Measurements from ENCODE around the gene PIP4K2A.

PIP4K2A gene

GRCh38 chr10:22712211-22712955, 2.0 kb downstream of the PIP4K2A start:
- Histone ChIP-seq H3K27me3 (replicated peaks; ENCODE audit: control insufficient read depth, insufficient read depth, low read length) (no peaks in the 10 kb centered on the region), H3K36me3 (ENCODE audit: control insufficient read depth, insufficient read depth, low read length) (no peaks in the 10 kb centered on the region; the same call in 1 of the 2 replicates), H3K4me3 (replicated peaks; ENCODE audit: low read depth, low read length) (peak overlapping the region; percentile 96)
- no peak for DNase-seq (ENCODE audit: extremely low read depth, insufficient read length)
- TF ChIP-seq, protein P1, sequence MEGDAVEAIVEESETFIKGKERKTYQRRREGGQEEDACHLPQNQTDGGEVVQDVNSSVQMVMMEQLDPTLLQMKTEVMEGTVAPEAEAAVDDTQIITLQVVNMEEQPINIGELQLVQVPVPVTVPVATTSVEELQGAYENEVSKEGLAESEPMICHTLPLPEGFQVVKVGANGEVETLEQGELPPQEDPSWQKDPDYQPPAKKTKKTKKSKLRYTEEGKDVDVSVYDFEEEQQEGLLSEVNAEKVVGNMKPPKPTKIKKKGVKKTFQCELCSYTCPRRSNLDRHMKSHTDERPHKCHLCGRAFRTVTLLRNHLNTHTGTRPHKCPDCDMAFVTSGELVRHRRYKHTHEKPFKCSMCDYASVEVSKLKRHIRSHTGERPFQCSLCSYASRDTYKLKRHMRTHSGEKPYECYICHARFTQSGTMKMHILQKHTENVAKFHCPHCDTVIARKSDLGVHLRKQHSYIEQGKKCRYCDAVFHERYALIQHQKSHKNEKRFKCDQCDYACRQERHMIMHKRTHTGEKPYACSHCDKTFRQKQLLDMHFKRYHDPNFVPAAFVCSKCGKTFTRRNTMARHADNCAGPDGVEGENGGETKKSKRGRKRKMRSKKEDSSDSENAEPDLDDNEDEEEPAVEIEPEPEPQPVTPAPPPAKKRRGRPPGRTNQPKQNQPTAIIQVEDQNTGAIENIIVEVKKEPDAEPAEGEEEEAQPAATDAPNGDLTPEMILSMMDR (IDR thresholded peaks at IDR 0.05; ENCODE audit: insufficient read depth, low read length, poor library complexity, severe bottlenecking) = no peak

GRCh38 chr10:22711373-22711772, 3.0 kb downstream of the PIP4K2A start:
- TF ChIP-seq, protein P1 (IDR thresholded peaks at IDR 0.05; ENCODE audit: insufficient read depth, low read length, poor library complexity, severe bottlenecking) = no peak
- H3K27me3 ChIP-seq (replicated peaks; ENCODE audit: control insufficient read depth, insufficient read depth, low read length) = no peaks in the 10 kb centered on the region
- H3K36me3 ChIP-seq (ENCODE audit: control insufficient read depth, insufficient read depth, low read length) = no peaks in the 10 kb centered on the region; the same call in 1 of the 2 replicates
- peak overlapping the region; percentile 96 for H3K4me3 ChIP-seq (replicated peaks; ENCODE audit: low read depth, low read length)
- DNase-seq (ENCODE audit: extremely low read depth, insufficient read length) = no peak

DNA sequence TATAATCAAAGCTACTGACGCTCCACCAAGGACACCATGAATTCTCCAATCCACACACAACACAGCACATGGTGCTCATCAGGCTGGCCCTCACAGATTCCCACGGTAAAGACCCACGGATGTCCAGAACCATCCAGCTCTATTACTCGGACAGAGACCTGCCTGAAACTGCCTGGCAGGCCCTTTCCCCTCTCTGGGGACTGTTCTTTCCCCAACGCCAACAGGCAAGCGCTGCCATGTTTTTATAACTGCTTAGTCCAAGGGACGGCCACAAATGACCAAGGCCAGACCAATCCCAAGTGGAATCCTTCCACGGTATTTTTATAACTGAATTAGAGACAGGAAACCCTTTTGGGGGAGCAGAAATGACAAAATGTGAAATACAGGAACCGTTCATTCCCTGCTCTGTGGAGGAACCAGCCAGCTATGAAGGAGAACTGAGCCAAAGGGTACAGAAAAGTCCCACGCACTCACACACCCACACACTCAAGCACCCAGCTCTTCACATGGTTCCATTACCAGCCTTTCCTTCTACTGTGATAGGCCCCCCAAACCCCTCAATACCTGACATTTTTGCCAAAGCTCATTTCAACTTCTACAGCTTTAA, 4.1 kb downstream of the PIP4K2A start:
- TF ChIP-seq, protein P1 (IDR thresholded peaks at IDR 0.05; ENCODE audit: insufficient read depth, low read length, poor library complexity, severe bottlenecking) = no peak
- no peaks in the 10 kb centered on the region; the same call in 1 of the 2 replicates for H3K36me3 ChIP-seq (ENCODE audit: control insufficient read depth, insufficient read depth, low read length)
- peak overlapping the region; percentile 96 for H3K4me3 ChIP-seq (replicated peaks; ENCODE audit: low read depth, low read length)
- H3K27me3 ChIP-seq (replicated peaks; ENCODE audit: control insufficient read depth, insufficient read depth, low read length) = no peaks in the 10 kb centered on the region
- no peak for DNase-seq (ENCODE audit: extremely low read depth, insufficient read length)

- Histone ChIP-seq H3K36me3 (ENCODE audit: control insufficient read depth, insufficient read depth, low read length) (no peaks in the 10 kb centered on the region; the same call in 1 of the 2 replicates), H3K27me3 (replicated peaks; ENCODE audit: control insufficient read depth, insufficient read depth, low read length) (no peaks in the 10 kb centered on the region), H3K4me3 (replicated peaks; ENCODE audit: low read depth, low read length) (no peak overlapping the region)
- TF ChIP-seq, protein P1 (IDR thresholded peaks at IDR 0.05; ENCODE audit: insufficient read depth, low read length, poor library complexity, severe bottlenecking) = no peak
- no peak for DNase-seq (ENCODE audit: extremely low read depth, insufficient read length)
Measured at GRCh38 chr10:22708772-22709171, 5.6 kb downstream of the PIP4K2A start.

DNA sequence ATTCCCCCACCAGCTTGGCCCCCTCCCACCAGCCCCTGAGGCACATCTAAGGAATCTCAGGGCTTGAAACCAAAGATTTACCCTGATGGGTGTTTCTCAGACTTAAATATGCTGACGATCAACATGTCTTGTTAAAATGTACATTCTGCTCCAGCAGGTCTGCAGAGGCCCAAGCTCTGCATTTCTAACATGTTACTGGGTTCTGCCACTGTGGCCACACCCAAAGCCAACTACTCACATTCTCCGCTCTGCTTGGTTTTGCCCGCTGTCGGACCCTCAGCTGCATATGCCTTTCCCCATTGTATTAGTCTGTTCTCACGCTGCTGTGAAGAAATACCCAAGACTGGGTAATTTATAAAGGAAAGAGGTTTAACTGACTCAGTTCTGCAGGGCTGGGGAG, 8.9 kb downstream of the PIP4K2A start:
- peak overlapping the region; percentile 49; the same call in 1 of the 2 replicates for H3K4me3 ChIP-seq (replicated peaks; ENCODE audit: low read depth, low read length)
- no peaks in the 10 kb centered on the region for H3K27me3 ChIP-seq (replicated peaks; ENCODE audit: control insufficient read depth, insufficient read depth, low read length)
- H3K36me3 ChIP-seq (ENCODE audit: control insufficient read depth, insufficient read depth, low read length) = no peaks in the 10 kb centered on the region; the same call in 1 of the 2 replicates
- DNase-seq (ENCODE audit: extremely low read depth, insufficient read length) = no peak
- TF ChIP-seq, protein P1 (IDR thresholded peaks at IDR 0.05; ENCODE audit: insufficient read depth, low read length, poor library complexity, severe bottlenecking) = no peak
